KMS-11 (cell line): ENCODE measurements around the gene CBFA2T3.
"Not testable (repeated sequence)": the region's sequence is repeated elsewhere in the genome, so short reads cannot be mapped to it uniquely, and the experiment has no call there.

Source experiments
- H2AFZ ChIP-seq: fragments of 200-600 bp; sonication (generic); 2 replicates; pipeline ENCODE4 v1.6.1; 2016; ENCODE audit warnings: antibody characterized with exemption, mixed run types, low read depth
- H3K27ac ChIP-seq: fragments of 200-600 bp; sonication (generic); 2 replicates; pipeline ENCODE4 v1.6.1; 2016; ENCODE audit warnings: mild to moderate bottlenecking, mixed run types
- H3K27me3 ChIP-seq: fragments of 200-600 bp; sonication (generic); 2 replicates; pipeline ENCODE4 v1.6.1; 2017; ENCODE audit warnings: mild to moderate bottlenecking, low read depth, mixed run types, moderate library complexity; ENCODE audit not compliant: insufficient read depth
- H3K36me3 ChIP-seq: fragments of 200-600 bp; sonication (generic); 2 replicates; pipeline ENCODE4 v1.6.1; 2017; ENCODE audit warnings: mild to moderate bottlenecking, mixed run types; ENCODE audit not compliant: insufficient read depth
- H3K4me1 ChIP-seq: fragments of 200-600 bp; sonication (generic); 2 replicates; pipeline ENCODE4 v1.6.1; 2016; ENCODE audit warnings: mild to moderate bottlenecking, low read depth, mixed run types; ENCODE audit not compliant: poor library complexity, severe bottlenecking
- H3K4me2 ChIP-seq: fragments of 200-600 bp; sonication (generic); 2 replicates; pipeline ENCODE4 v1.7.0; 2016; ENCODE audit warnings: mild to moderate bottlenecking, mixed run types
- H3K4me3 ChIP-seq: fragments of 200-600 bp; sonication (generic); IDR thresholded peaks from 2 replicates; pipeline ENCODE4 v1.6.1; 2017; ENCODE audit warnings: low read depth, low read length, mixed read lengths; ENCODE audit not compliant: insufficient read depth
- H3K79me2 ChIP-seq: fragments of 200-600 bp; sonication (generic); 2 replicates; pipeline ENCODE4 v1.6.1; 2016; ENCODE audit warnings: low read depth, mixed run types; ENCODE audit not compliant: insufficient read depth
- H3K9ac ChIP-seq: fragments of 200-600 bp; sonication (generic); 2 replicates; pipeline ENCODE4 v1.6.1; 2016; ENCODE audit warnings: mild to moderate bottlenecking, mixed run types
- H4K20me1 ChIP-seq: fragments of 200-600 bp; sonication (generic); 2 replicates; pipeline ENCODE4 v1.6.1; 2016; ENCODE audit warnings: mild to moderate bottlenecking, mixed run types; ENCODE audit not compliant: insufficient read depth
- CTCF ChIP-seq: fragments of 200-600 bp; sonication (generic); conservative IDR thresholded peaks from 2 replicates; pipeline ENCODE4 v1.6.1; 2017; ENCODE audit warnings: low read depth, mild to moderate bottlenecking, antibody characterized with exemption, low read length, moderate library complexity, mixed read lengths

CBFA2T3 gene

GRCh38 chr16:89012622-89012995 lies 35.6 kb upstream of the CBFA2T3 start:
- Histone ChIP-seq H3K4me1 (no peaks in the 10 kb centered on the region), H3K79me2 (no peaks in the 10 kb centered on the region), H3K4me2 (no peak overlapping the region), H2AFZ (no peak overlapping the region), H3K27ac (no peak overlapping the region), H4K20me1 (no peaks in the 10 kb centered on the region), H3K27me3 (peaks cover 37% of the 10 kb centered on the region), H3K9ac (no peak overlapping the region), H3K4me3 (no peak overlapping the region), H3K36me3 (no peaks in the 10 kb centered on the region)
- TF ChIP-seq CTCF, result no peak

- Histone ChIP-seq H3K4me1 (no peaks in the 10 kb centered on the region), H3K27me3 (peaks cover 35% of the 10 kb centered on the region), H3K4me3 (no peak overlapping the region), H3K27ac (no peak overlapping the region), H3K79me2 (no peaks in the 10 kb centered on the region), H2AFZ (no peak overlapping the region), H3K36me3 (no peaks in the 10 kb centered on the region), H4K20me1 (no peaks in the 10 kb centered on the region), H3K9ac (no peak overlapping the region), H3K4me2 (no peak overlapping the region)
- no peak for TF ChIP-seq CTCF
Measured at GRCh38 chr16:89011909-89012621, 35.1 kb upstream of the CBFA2T3 start.

GRCh38 chr16:89010210-89010925 lies 33.4 kb upstream of the CBFA2T3 start:
- Histone ChIP-seq H3K79me2 (no peaks in the 10 kb centered on the region), H3K9ac (no peak overlapping the region), H3K27me3 (peaks cover 32% of the 10 kb centered on the region), H3K4me1 (no peaks in the 10 kb centered on the region), H3K27ac (no peak overlapping the region), H3K36me3 (no peaks in the 10 kb centered on the region), H2AFZ (no peak overlapping the region), H3K4me3 (no peak overlapping the region), H3K4me2 (no peak overlapping the region), H4K20me1 (no peaks in the 10 kb centered on the region)
- TF ChIP-seq CTCF, result no peak

- no peak for TF ChIP-seq CTCF
- H2AFZ ChIP-seq, result no peak overlapping the region
- no peaks in the 10 kb centered on the region for H3K4me1 ChIP-seq
- H3K4me3 ChIP-seq, result no peak overlapping the region
- H4K20me1 ChIP-seq, result no peaks in the 10 kb centered on the region
- no peak overlapping the region for H3K4me2 ChIP-seq
- H3K9ac ChIP-seq, result no peak overlapping the region
- no peaks in the 10 kb centered on the region for H3K79me2 ChIP-seq
- H3K27me3 ChIP-seq, result peaks cover 36% of the 10 kb centered on the region
- no peaks in the 10 kb centered on the region for H3K36me3 ChIP-seq
- no peak overlapping the region for H3K27ac ChIP-seq
Measured at GRCh38 chr16:89009343-89010209, 32.6 kb upstream of the CBFA2T3 start.

- H3K36me3 ChIP-seq, H3K9ac ChIP-seq, H3K4me3 ChIP-seq, H2AFZ ChIP-seq, H3K27ac ChIP-seq, H3K79me2 ChIP-seq, H4K20me1 ChIP-seq, H3K4me1 ChIP-seq, H3K4me2 ChIP-seq: not testable (repeated sequence)
- peaks cover 39% of the 10 kb centered on the region for H3K27me3 ChIP-seq
Measured at GRCh38 chr16:89008796-89009195, 31.8 kb upstream of the CBFA2T3 start.
